ENCODE results near the gene DROSHA. TPM values are rescaled to one million over a fixed set of nuclear protein-coding genes. Genes with fewer than 3 reads are reported as not detected.

Gene DROSHA
- polyA plus RNA-seq, 3 donors: 2.2 to 12.6 (median 7.6) TPM

- WGBS (ENCODE audit: insufficient coverage): 84% methylated on average over 4 of the region's 6 CpGs
Measured at GRCh38 chr5:31377274-31377946, 154.5 kb downstream of the DROSHA start.

DNA sequence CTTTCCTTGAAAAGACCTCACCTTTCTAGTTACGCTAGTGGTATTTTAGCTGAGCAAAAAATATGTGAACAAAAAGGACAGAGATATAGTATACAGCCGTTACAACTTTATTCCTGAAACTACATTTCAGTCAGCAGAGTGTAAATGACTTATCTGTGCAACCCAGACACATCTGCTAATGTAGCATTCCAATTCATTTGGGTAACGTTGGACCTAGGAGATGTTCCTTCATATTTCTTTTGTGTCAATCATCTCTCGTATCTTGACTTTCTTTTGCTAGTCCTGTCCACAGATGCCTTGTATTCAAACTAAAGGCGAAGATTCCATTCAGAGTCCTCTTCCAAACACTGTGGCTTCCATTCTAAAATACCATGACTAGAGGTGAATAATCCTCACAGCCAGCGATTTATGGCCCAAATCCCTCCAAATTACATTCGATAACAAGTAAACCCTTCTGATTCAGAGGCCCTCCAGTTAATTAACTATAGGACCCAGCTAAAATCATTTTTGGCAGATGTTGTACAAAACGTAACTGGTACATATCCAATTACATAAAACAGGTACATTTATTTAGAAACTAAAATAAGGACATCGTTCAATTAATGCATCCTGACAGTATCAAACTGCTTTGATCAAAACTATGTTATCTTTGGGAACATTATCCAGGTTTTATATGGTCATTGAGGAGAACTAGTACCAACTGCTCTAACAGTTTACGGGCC, 155.7 kb downstream of the DROSHA start:
- 96% methylated on average over 6 of the region's 10 CpGs for WGBS (ENCODE audit: insufficient coverage)
- Histone ChIP-seq H3K4me2 (replicated peaks; ENCODE audit: extremely low read depth, low read length, poor library complexity, severe bottlenecking) (no peak overlapping the region), H4K20me1 (ENCODE audit: insufficient read depth, low read length) (no peaks in the 10 kb centered on the region), H3K4me3 (replicated peaks in 1 of 3; ENCODE audit: low read depth in 2 of 3, low read length in 3 of 3) (no peak overlapping the region), H3K9ac (ENCODE audit: insufficient read depth, low read length, poor library complexity, severe bottlenecking) (no peak overlapping the region), H2AFZ (ENCODE audit: insufficient read depth, low read depth, low read length, poor library complexity, severe bottlenecking) (no peak overlapping the region), H3K27me3 (ENCODE audit: control insufficient read depth in 2 of 2, insufficient read depth in 2 of 2, low read length in 2 of 2) (no peaks in the 10 kb centered on the region), H3K9me3 (replicated peaks in 1 of 2; ENCODE audit: control insufficient read depth in 1 of 2, insufficient read depth in 1 of 2, low read length in 2 of 2) (no peaks in the 10 kb centered on the region), H3K27ac (ENCODE audit: low read depth in 1 of 2, low read length in 2 of 2) (no peak overlapping the region), H3K4me1 (ENCODE audit: control insufficient read depth in 1 of 2, insufficient read depth in 2 of 2, low read length in 2 of 2) (no peaks in the 10 kb centered on the region), H3K36me3 (replicated peaks in 1 of 2; ENCODE audit: control insufficient read depth in 1 of 2, insufficient read depth in 2 of 2, low read length in 2 of 2) (no peaks in the 10 kb centered on the region), H3K79me2 (ENCODE audit: insufficient read depth, low read length) (no peaks in the 10 kb centered on the region)
- peaks cover 0 to 7% (median 1%) of the 10 kb centered on the region in 7 donors for H3K9me3 Mint-ChIP-seq
- no peak overlapping the region for H3K4me3 Mint-ChIP-seq
- TF ChIP-seq CTCF (IDR thresholded peaks at IDR 0.05): no peak
- peaks cover 2% of the 10 kb centered on the region for H3K4me1 Mint-ChIP-seq
- no peak overlapping the region for H3K27ac Mint-ChIP-seq
- peaks cover 1 to 8% (median 2%) of the 10 kb centered on the region in 3 donors for H3K27me3 Mint-ChIP-seq (ENCODE audit: low read depth in 3 of 3)
- intact Hi-C loops (cut with micrococcal nuclease): no loop called here
- DNase-seq: no peak
- H3K36me3 Mint-ChIP-seq: no peaks in the 10 kb centered on the region

More at GRCh38 chr5:31377274-31377946, 154.5 kb downstream of the DROSHA start:
- Histone ChIP-seq H3K36me3 (replicated peaks in 1 of 2; ENCODE audit: control insufficient read depth in 1 of 2, insufficient read depth in 2 of 2, low read length in 2 of 2) (no peaks in the 10 kb centered on the region), H3K4me1 (ENCODE audit: control insufficient read depth in 1 of 2, insufficient read depth in 2 of 2, low read length in 2 of 2) (no peaks in the 10 kb centered on the region), H3K9me3 (replicated peaks in 1 of 2; ENCODE audit: control insufficient read depth in 1 of 2, insufficient read depth in 1 of 2, low read length in 2 of 2) (no peaks in the 10 kb centered on the region), H3K27me3 (ENCODE audit: control insufficient read depth in 2 of 2, insufficient read depth in 2 of 2, low read length in 2 of 2) (no peaks in the 10 kb centered on the region), H3K4me2 (replicated peaks; ENCODE audit: extremely low read depth, low read length, poor library complexity, severe bottlenecking) (no peak overlapping the region), H3K27ac (ENCODE audit: low read depth in 1 of 2, low read length in 2 of 2) (no peak overlapping the region), H3K79me2 (ENCODE audit: insufficient read depth, low read length) (no peaks in the 10 kb centered on the region), H2AFZ (ENCODE audit: insufficient read depth, low read depth, low read length, poor library complexity, severe bottlenecking) (no peak overlapping the region), H3K9ac (ENCODE audit: insufficient read depth, low read length, poor library complexity, severe bottlenecking) (no peak overlapping the region), H3K4me3 (replicated peaks in 1 of 3; ENCODE audit: low read depth in 2 of 3, low read length in 3 of 3) (no peak overlapping the region), H4K20me1 (ENCODE audit: insufficient read depth, low read length) (no peaks in the 10 kb centered on the region)
- Mint-ChIP-seq H3K27ac (no peak overlapping the region), H3K36me3 (no peaks in the 10 kb centered on the region), H3K4me1 (peaks cover 2% of the 10 kb centered on the region), H3K9me3 (peaks cover 0 to 11% (median 1%) of the 10 kb centered on the region in 7 donors), H3K4me3 (no peak overlapping the region), H3K27me3 (ENCODE audit: low read depth in 3 of 3) (peaks cover under 1 to 7% (median 1%) of the 10 kb centered on the region in 3 donors)
- no peak for DNase-seq
- no peak for TF ChIP-seq CTCF (IDR thresholded peaks at IDR 0.05)
- intact Hi-C loops (cut with micrococcal nuclease): no loop called here
